ENCODE results near the gene LIN37.

The LIN37 gene

DNA sequence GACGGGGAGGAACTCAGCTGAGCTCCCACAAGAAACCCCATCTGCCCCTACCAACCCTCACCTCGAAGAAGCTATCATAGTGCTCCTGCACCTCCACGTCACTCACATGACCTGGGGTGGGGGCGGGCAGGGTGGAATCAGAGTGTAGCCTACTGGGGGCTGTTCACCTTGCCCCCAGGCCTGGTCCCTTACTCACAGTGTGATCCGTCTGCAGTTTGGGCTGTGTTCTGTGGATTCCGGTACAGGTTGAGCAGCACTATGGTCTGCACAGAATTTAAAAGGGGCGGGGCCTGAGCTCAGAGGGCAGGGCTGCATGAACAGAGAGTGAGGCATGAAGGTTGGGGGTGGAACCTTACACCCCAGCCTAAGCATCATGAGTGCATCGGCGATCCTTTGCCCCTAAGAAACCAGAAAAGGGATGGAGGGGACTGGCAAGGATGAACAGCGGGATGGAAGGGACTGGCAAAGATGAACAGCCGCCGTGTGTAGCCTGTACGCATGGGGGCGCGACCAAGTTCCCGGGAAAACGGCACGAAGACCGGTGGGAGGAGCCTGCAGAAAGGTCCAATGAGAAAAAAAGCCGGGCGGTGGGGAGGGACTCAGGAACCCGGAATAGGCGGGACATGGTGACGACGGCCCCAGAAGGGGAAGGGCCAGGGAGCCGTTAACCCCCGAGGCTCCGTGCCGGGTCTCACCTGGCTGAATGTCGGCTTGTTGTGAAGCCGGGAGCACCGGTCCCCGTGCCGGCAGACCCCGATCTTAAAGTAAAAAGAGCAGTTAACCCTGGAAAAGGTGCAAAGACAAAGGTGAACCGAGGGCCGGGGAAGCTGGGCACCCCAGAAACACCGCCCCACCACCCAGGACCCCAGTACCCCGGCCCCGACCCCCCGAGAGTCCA lies 3.7 kb upstream of the LIN37 start:
- peaks cover 6 to 8% of the 10 kb centered on the region in 2 donors for H3K36me3 ChIP-seq (replicated peaks in 1 of 2; ENCODE audit: control insufficient read depth in 2 of 2, insufficient read depth in 2 of 2, low read length in 2 of 2)
- no peaks in the 10 kb centered on the region for H3K9me3 ChIP-seq (replicated peaks in 1 of 2; ENCODE audit: control insufficient read depth in 2 of 2, insufficient read depth in 1 of 2, low read depth in 1 of 2, low read length in 2 of 2)
- no peak overlapping the region for H2BK120ac ChIP-seq (ENCODE audit: low read depth, low read length)
- H3K9ac ChIP-seq (ENCODE audit: low read depth, low read length, poor library complexity): peak overlapping the region; percentile 80
- peak; percentile 94 for DNase-seq (ENCODE audit: low spot score)
- H2AK5ac ChIP-seq (ENCODE audit: low read depth, low read length): peak overlapping the region; percentile 70
- no peak overlapping the region for H4K91ac ChIP-seq (ENCODE audit: low read depth, low read length, poor library complexity)
- H3K27ac ChIP-seq (replicated peaks; ENCODE audit: low read length): peak overlapping the region; percentile 90
- peaks cover 11 to 15% of the 10 kb centered on the region in 2 donors for H3K4me1 ChIP-seq (ENCODE audit: control insufficient read depth in 2 of 2, insufficient read depth in 1 of 2, low read depth in 1 of 2, low read length in 2 of 2)
- no peak overlapping the region for H3K23ac ChIP-seq (ENCODE audit: low read depth, low read length, poor library complexity)
- peak overlapping the region; percentile 67 for H3K18ac ChIP-seq (ENCODE audit: low read length)
- H2AFZ ChIP-seq (ENCODE audit: low read length): peak overlapping the region; percentile 91
- no CpG with 5 or more reads among the region's 41 CpGs for WGBS, 2 donors (ENCODE audit: extremely low coverage in 2 of 2, insufficient read length in 2 of 2, insufficient replicate concordance in 1 of 2)
- peak overlapping the region; percentile 76 for H3K4me2 ChIP-seq (ENCODE audit: insufficient read depth, low read length, poor library complexity, severe bottlenecking)
- H2BK15ac ChIP-seq (ENCODE audit: low read length): no peak overlapping the region
- no peak overlapping the region for H2BK12ac ChIP-seq (ENCODE audit: low read length)
- H3K4ac ChIP-seq (ENCODE audit: low read length): no peak overlapping the region
- peak overlapping the region; percentile 62 for H2BK5ac ChIP-seq (ENCODE audit: low read length)
- H3K79me1 ChIP-seq (ENCODE audit: low read depth, low read length): peaks cover 10% of the 10 kb centered on the region
- H4K8ac ChIP-seq (ENCODE audit: low read depth, low read length): no peak overlapping the region
- peak overlapping the region; percentile 74 to 86 for H3K4me3 ChIP-seq (ENCODE audit: low read length in 2 of 2)
- H3K14ac ChIP-seq (ENCODE audit: low read length): no peak overlapping the region
- no peaks in the 10 kb centered on the region for H3K27me3 ChIP-seq (ENCODE audit: control insufficient read depth in 3 of 3, insufficient read depth in 3 of 3, low read depth in 1 of 3, low read length in 3 of 3)

- H2BK15ac ChIP-seq (ENCODE audit: low read length): no peak within 1 kb of the TSS
- DNase-seq (ENCODE audit: low spot score): peak; percentile 99
- H2AK5ac ChIP-seq (ENCODE audit: low read depth, low read length): peak within 1 kb of the TSS; percentile 70
- no peaks in the 10 kb centered on the region for H3K27me3 ChIP-seq (ENCODE audit: control insufficient read depth in 3 of 3, insufficient read depth in 3 of 3, low read depth in 1 of 3, low read length in 3 of 3)
- H3K4me3 ChIP-seq (ENCODE audit: low read length in 2 of 2): peak within 1 kb of the TSS; percentile 74 to 86
- H4K8ac ChIP-seq (ENCODE audit: low read depth, low read length): no peak within 1 kb of the TSS
- WGBS, 2 donors (ENCODE audit: extremely low coverage in 2 of 2, insufficient read length in 2 of 2, insufficient replicate concordance in 1 of 2): no CpG with 5 or more reads among the region's 40 CpGs
- H3K9ac ChIP-seq (ENCODE audit: low read depth, low read length, poor library complexity): peak within 1 kb of the TSS; percentile 80
- H3K18ac ChIP-seq (ENCODE audit: low read length): peak within 1 kb of the TSS; percentile 67
- peak within 1 kb of the TSS; percentile 91 for H2AFZ ChIP-seq (ENCODE audit: low read length)
- H2BK5ac ChIP-seq (ENCODE audit: low read length): peak within 1 kb of the TSS; percentile 62
- no peak within 1 kb of the TSS for H2BK120ac ChIP-seq (ENCODE audit: low read depth, low read length)
- peaks cover 6 to 8% of the 10 kb centered on the region in 2 donors for H3K36me3 ChIP-seq (replicated peaks in 1 of 2; ENCODE audit: control insufficient read depth in 2 of 2, insufficient read depth in 2 of 2, low read length in 2 of 2)
- H2BK12ac ChIP-seq (ENCODE audit: low read length): no peak within 1 kb of the TSS
- peaks cover 8% of the 10 kb centered on the region for H3K79me1 ChIP-seq (ENCODE audit: low read depth, low read length)
- peaks cover 9 to 12% of the 10 kb centered on the region in 2 donors for H3K4me1 ChIP-seq (ENCODE audit: control insufficient read depth in 2 of 2, insufficient read depth in 1 of 2, low read depth in 1 of 2, low read length in 2 of 2)
- H3K9me3 ChIP-seq (replicated peaks in 1 of 2; ENCODE audit: control insufficient read depth in 2 of 2, insufficient read depth in 1 of 2, low read depth in 1 of 2, low read length in 2 of 2): no peaks in the 10 kb centered on the region
- H3K14ac ChIP-seq (ENCODE audit: low read length): no peak within 1 kb of the TSS
- peak within 1 kb of the TSS; percentile 76 for H3K4me2 ChIP-seq (ENCODE audit: insufficient read depth, low read length, poor library complexity, severe bottlenecking)
- no peak within 1 kb of the TSS for H3K23ac ChIP-seq (ENCODE audit: low read depth, low read length, poor library complexity)
- peak within 1 kb of the TSS; percentile 90 for H3K27ac ChIP-seq (replicated peaks; ENCODE audit: low read length)
- H4K91ac ChIP-seq (ENCODE audit: low read depth, low read length, poor library complexity): no peak within 1 kb of the TSS
- H3K4ac ChIP-seq (ENCODE audit: low read length): no peak within 1 kb of the TSS
Observed at GRCh38 chr19:35745328-35746086, 2.9 kb upstream of the LIN37 start, which contains the start of the genes PSENEN and U2AF1L4. Gene PSENEN, plus strand, starts transcription at chr19:35745651. Its CDS starts 280 bp downstream, at chr19:35745931. Gene U2AF1L4, minus strand, starts transcription at chr19:35745418. Its CDS starts 27 bp downstream, at chr19:35745391.

- no peak overlapping the region for H2BK120ac ChIP-seq (ENCODE audit: low read depth, low read length)
- no peak overlapping the region for H3K4ac ChIP-seq (ENCODE audit: low read length)
- H2AFZ ChIP-seq (ENCODE audit: low read length): peak overlapping the region; percentile 85
- H2AK5ac ChIP-seq (ENCODE audit: low read depth, low read length): no peak overlapping the region
- no peak for DNase-seq (ENCODE audit: low spot score)
- H2BK5ac ChIP-seq (ENCODE audit: low read length): no peak overlapping the region
- peaks cover 9 to 12% of the 10 kb centered on the region in 2 donors for H3K4me1 ChIP-seq (ENCODE audit: control insufficient read depth in 2 of 2, insufficient read depth in 1 of 2, low read depth in 1 of 2, low read length in 2 of 2)
- no peak overlapping the region for H3K18ac ChIP-seq (ENCODE audit: low read length)
- H3K4me2 ChIP-seq (ENCODE audit: insufficient read depth, low read length, poor library complexity, severe bottlenecking): peak overlapping the region; percentile 66
- WGBS, 2 donors (ENCODE audit: extremely low coverage in 2 of 2, insufficient read length in 2 of 2, insufficient replicate concordance in 1 of 2): no CpG with 5 or more reads among the region's 4 CpGs
- peaks cover 8% of the 10 kb centered on the region for H3K79me1 ChIP-seq (ENCODE audit: low read depth, low read length)
- H2BK12ac ChIP-seq (ENCODE audit: low read length): no peak overlapping the region
- H3K4me3 ChIP-seq (ENCODE audit: low read length in 2 of 2): peak overlapping the region; percentile 74 to 85
- H3K27ac ChIP-seq (replicated peaks; ENCODE audit: low read length): no peak overlapping the region
- H3K36me3 ChIP-seq (replicated peaks in 1 of 2; ENCODE audit: control insufficient read depth in 2 of 2, insufficient read depth in 2 of 2, low read length in 2 of 2): peaks cover 6 to 8% of the 10 kb centered on the region in 2 donors
- no peak overlapping the region for H2BK15ac ChIP-seq (ENCODE audit: low read length)
- H3K9ac ChIP-seq (ENCODE audit: low read depth, low read length, poor library complexity): no peak overlapping the region
- H3K23ac ChIP-seq (ENCODE audit: low read depth, low read length, poor library complexity): no peak overlapping the region
- H3K9me3 ChIP-seq (replicated peaks in 1 of 2; ENCODE audit: control insufficient read depth in 2 of 2, insufficient read depth in 1 of 2, low read depth in 1 of 2, low read length in 2 of 2): no peaks in the 10 kb centered on the region
- H4K8ac ChIP-seq (ENCODE audit: low read depth, low read length): no peak overlapping the region
- no peak overlapping the region for H3K14ac ChIP-seq (ENCODE audit: low read length)
- no peak overlapping the region for H4K91ac ChIP-seq (ENCODE audit: low read depth, low read length, poor library complexity)
- no peaks in the 10 kb centered on the region for H3K27me3 ChIP-seq (ENCODE audit: control insufficient read depth in 3 of 3, insufficient read depth in 3 of 3, low read depth in 1 of 3, low read length in 3 of 3)
Observed at GRCh38 chr19:35746087-35746462, 2.3 kb upstream of the LIN37 start.
